GM23338 (cell line): ENCODE measurements around the gene LIN7C. TPM values are rescaled to one million over a fixed set of nuclear protein-coding genes. Genes with fewer than 3 reads are reported as not detected.

ENCODE experiments used
- ATAC-seq: fragments of 200-7000 bp; cut with Tn5 transposase; 3 replicates; pipeline ENCODE4 v1.9.1; 2020
- DNase-seq: peaks from one replicate; pipeline ENCODE4 v3.0.0-alpha.2; 2015; ENCODE audit warnings: low spot score
- H2AFZ ChIP-seq: fragments of 200-600 bp; sonication (generic); 2 replicates; pipeline ENCODE4 v1.8.0; 2016; ENCODE audit warnings: antibody characterized with exemption, mild to moderate bottlenecking, moderate library complexity
- H3F3A ChIP-seq: fragments of 200-600 bp; sonication (generic); replicated peaks from 2 replicates; pipeline ENCODE4 v1.8.0; 2017; ENCODE audit warnings: antibody characterized with exemption, mixed run types, low read depth
- H3K27ac ChIP-seq: fragments of 200-600 bp; sonication (generic); 2 replicates; pipeline ENCODE4 v1.6.1; 2016; ENCODE audit warnings: low read depth
- H3K27me3 ChIP-seq: fragments of 200-600 bp; sonication (generic); 2 replicates; pipeline ENCODE4 v1.8.0; 2016; ENCODE audit warnings: mild to moderate bottlenecking, mixed run types, moderate library complexity; ENCODE audit not compliant: insufficient read depth
- H3K36me3 ChIP-seq: fragments of 200-600 bp; sonication (generic); 2 replicates; pipeline ENCODE4 v1.8.0; 2016; ENCODE audit warnings: mild to moderate bottlenecking; ENCODE audit not compliant: insufficient read depth
- H3K4me1 ChIP-seq: fragments of 200-600 bp; sonication (generic); 2 replicates; pipeline ENCODE4 v1.8.0; 2016; ENCODE audit warnings: mild to moderate bottlenecking, moderate library complexity; ENCODE audit not compliant: insufficient read depth
- H3K4me2 ChIP-seq: fragments of 200-600 bp; sonication (generic); 2 replicates; pipeline ENCODE4 v1.7.1; 2017; ENCODE audit warnings: mixed run types
- H3K4me3 ChIP-seq: fragments of 200-600 bp; sonication (generic); 2 replicates; pipeline ENCODE4 v1.6.1; 2016; ENCODE audit warnings: mixed run types
- H3K79me2 ChIP-seq: fragments of 200-600 bp; sonication (generic); replicated peaks from 2 replicates; pipeline ENCODE4 v1.8.0; 2017; ENCODE audit warnings: mild to moderate bottlenecking; ENCODE audit not compliant: insufficient read depth
- H3K9me2 ChIP-seq: fragments of 200-600 bp; sonication (generic); 2 replicates; pipeline ENCODE4 v1.8.0; 2017; ENCODE audit not compliant: insufficient read depth
- H4K20me1 ChIP-seq: fragments of 200-600 bp; sonication (generic); replicated peaks from 2 replicates; pipeline ENCODE4 v1.8.0; 2017; ENCODE audit warnings: mild to moderate bottlenecking; ENCODE audit not compliant: insufficient read depth
- H3K27ac Mint-ChIP-seq: 2 replicates; pipeline ENCODE4 v1.8.0; 2020; ENCODE audit warnings: inconsistent platforms, mild to moderate bottlenecking, moderate library complexity, mixed read lengths
- H3K27me3 Mint-ChIP-seq: 3 replicates; pipeline ENCODE4 v1.8.0; 2022; ENCODE audit warnings: low read depth, mild to moderate bottlenecking, moderate library complexity, mixed read lengths, inconsistent platforms; ENCODE audit not compliant: insufficient read depth, poor library complexity
- H3K36me3 Mint-ChIP-seq: 3 replicates; pipeline ENCODE4 v1.8.0; 2021; ENCODE audit warnings: low read depth, mild to moderate bottlenecking, inconsistent platforms, moderate library complexity, mixed read lengths
- H3K4me1 Mint-ChIP-seq: 3 replicates; pipeline ENCODE4 v1.8.0; 2020; ENCODE audit warnings: mild to moderate bottlenecking, inconsistent platforms, mixed read lengths
- H3K4me3 Mint-ChIP-seq: 3 replicates; pipeline ENCODE4 v1.8.0; 2021; ENCODE audit warnings: moderate library complexity, mild to moderate bottlenecking, inconsistent platforms, mixed read lengths
- H3K9me3 Mint-ChIP-seq: 3 replicates; pipeline ENCODE4 v1.8.0; 2020; ENCODE audit warnings: moderate library complexity, mild to moderate bottlenecking, inconsistent platforms, mixed read lengths
- CREB1 ChIP-seq: fragments of 250-450 bp; sonication (Bioruptor Pico); IDR thresholded peaks from 2 replicates; pipeline ENCODE4 v1.5.0; 2020; ENCODE audit warnings: low read depth, mild to moderate bottlenecking, moderate library complexity
- EZH2 ChIP-seq: fragments of 200-600 bp; sonication (generic); IDR thresholded peaks from one replicate; pipeline ENCODE4 v1.8.0; 2017; ENCODE audit warnings: antibody characterized with exemption, mild to moderate bottlenecking, low read depth; ENCODE audit not compliant: unreplicated experiment
- EZH2phosphoT487 ChIP-seq: fragments of 200-600 bp; sonication (generic); IDR thresholded peaks from one replicate; pipeline ENCODE4 v1.8.1; 2018; ENCODE audit warnings: antibody characterized with exemption; ENCODE audit not compliant: unreplicated experiment
- JUNB ChIP-seq: IDR thresholded peaks from one replicate; pipeline ENCODE4 v1.6.1; 2016; ENCODE audit warnings: antibody characterized with exemption; ENCODE audit not compliant: unreplicated experiment
- NANOG ChIP-seq: IDR thresholded peaks from 2 replicates; pipeline ENCODE4 v1.6.1; 2016; ENCODE audit warnings: antibody characterized with exemption, borderline replicate concordance
- POLR2AphosphoS5 ChIP-seq: IDR thresholded peaks from 2 replicates; pipeline ENCODE4 v1.6.1; 2016; ENCODE audit warnings: antibody characterized with exemption, low read depth
- STAT1 ChIP-seq: IDR thresholded peaks from one replicate; pipeline ENCODE4 v1.6.1; 2016; ENCODE audit warnings: antibody characterized with exemption; ENCODE audit not compliant: unreplicated experiment
- ZNF114 ChIP-seq: fragments of 250-450 bp; sonication (Bioruptor Pico); IDR thresholded peaks from 2 replicates; pipeline ENCODE4 v1.5.0; 2020; ENCODE audit warnings: mild to moderate bottlenecking, moderate library complexity
- ZNF331 ChIP-seq: fragments of 250-450 bp; sonication (Bioruptor Pico); IDR thresholded peaks from 2 replicates; pipeline ENCODE4 v1.5.0; 2020; ENCODE audit warnings: low read depth, mild to moderate bottlenecking, moderate library complexity
- ZNF462 ChIP-seq: fragments of 250-450 bp; sonication (Bioruptor Pico); IDR thresholded peaks from 2 replicates; pipeline ENCODE4 v1.5.0; 2020; ENCODE audit warnings: mild to moderate bottlenecking, moderate library complexity
- polyA plus RNA-seq: library from polyadenylated mRNA; unstranded; fragments of >200 nt; fragmentation: Nextera tagmentation; extraction: Ambion mirVana; gene quantifications from 2 replicates; pipeline ENCODE4 v1.2.1, GENCODE V29; 2016
- total RNA-seq: library from RNA; depleted of rRNA; stranded (reverse); fragments of >200 nt; shearing (Covaris generic); gene quantifications from 2 replicates; pipeline ENCODE4 v1.2.3, GENCODE V29; 2014
- TF ChIP-seq, protein P1 (sequence below), 2 experiments: fragments of 200-600 bp in 1 of 2; sonication (generic) in 1 of 2; conservative IDR thresholded peaks; 2 replicates each; pipeline versions ENCODE4 v1.5.1 to v1.6.1; 2016 to 2017; ENCODE audit warnings: antibody characterized with exemption in 2 of 2, low read depth in 2 of 2, mild to moderate bottlenecking in 2 of 2, moderate library complexity in 1 of 2
- TF ChIP-seq, protein P2 (sequence below): IDR thresholded peaks from 2 replicates; pipeline ENCODE4 v1.6.1; 2016; ENCODE audit warnings: antibody characterized with exemption
- TF ChIP-seq, protein P3 (sequence below): IDR thresholded peaks from one replicate; pipeline ENCODE4 v1.6.1; 2018; ENCODE audit warnings: antibody characterized with exemption; ENCODE audit not compliant: unreplicated experiment

The LIN7C gene
- total and polyA plus RNA-seq, 2 experiments from 2014 or later = 22.5 to 61.0 TPM

GRCh38 chr11:27462543-27462942, 44.0 kb downstream of the LIN7C start:
- Mint-ChIP-seq H3K4me3 (no peak overlapping the region), H3K4me1 (peaks cover 50% of the 10 kb centered on the region), H3K27me3 (peaks cover 2% of the 10 kb centered on the region), H3K9me3 (no peaks in the 10 kb centered on the region), H3K27ac (no peak overlapping the region; the same call in 1 of the 2 replicates), H3K36me3 (peaks cover 5% of the 10 kb centered on the region; the same call in 2 of the 3 replicates)
- DNase-seq (no peak), ATAC-seq (no peak)
- Histone ChIP-seq H3K4me3 (no peak overlapping the region), H3K27ac (no peak overlapping the region; the same call in 1 of the 2 replicates), H3F3A (no peaks in the 10 kb centered on the region), H3K4me1 (peaks cover 62% of the 10 kb centered on the region), H2AFZ (no peak overlapping the region), H3K4me2 (no peak overlapping the region), H3K79me2 (peaks cover 100% of the 10 kb centered on the region), H3K9me2 (no peaks in the 10 kb centered on the region), H3K36me3 (no peaks in the 10 kb centered on the region), H4K20me1 (peaks cover 26% of the 10 kb centered on the region), H3K27me3 (no peaks in the 10 kb centered on the region)
- TF ChIP-seq EZH2phosphoT487 = no peak
- no peak for TF ChIP-seq NANOG
- no peak for TF ChIP-seq JUNB
- no peak for TF ChIP-seq ZNF114
- TF ChIP-seq POLR2AphosphoS5 = no peak
- no peak for TF ChIP-seq EZH2
- TF ChIP-seq ZNF462 (CRISPR knock-in tag) = no peak
- TF ChIP-seq STAT1 = no peak
- TF ChIP-seq, protein P1, sequence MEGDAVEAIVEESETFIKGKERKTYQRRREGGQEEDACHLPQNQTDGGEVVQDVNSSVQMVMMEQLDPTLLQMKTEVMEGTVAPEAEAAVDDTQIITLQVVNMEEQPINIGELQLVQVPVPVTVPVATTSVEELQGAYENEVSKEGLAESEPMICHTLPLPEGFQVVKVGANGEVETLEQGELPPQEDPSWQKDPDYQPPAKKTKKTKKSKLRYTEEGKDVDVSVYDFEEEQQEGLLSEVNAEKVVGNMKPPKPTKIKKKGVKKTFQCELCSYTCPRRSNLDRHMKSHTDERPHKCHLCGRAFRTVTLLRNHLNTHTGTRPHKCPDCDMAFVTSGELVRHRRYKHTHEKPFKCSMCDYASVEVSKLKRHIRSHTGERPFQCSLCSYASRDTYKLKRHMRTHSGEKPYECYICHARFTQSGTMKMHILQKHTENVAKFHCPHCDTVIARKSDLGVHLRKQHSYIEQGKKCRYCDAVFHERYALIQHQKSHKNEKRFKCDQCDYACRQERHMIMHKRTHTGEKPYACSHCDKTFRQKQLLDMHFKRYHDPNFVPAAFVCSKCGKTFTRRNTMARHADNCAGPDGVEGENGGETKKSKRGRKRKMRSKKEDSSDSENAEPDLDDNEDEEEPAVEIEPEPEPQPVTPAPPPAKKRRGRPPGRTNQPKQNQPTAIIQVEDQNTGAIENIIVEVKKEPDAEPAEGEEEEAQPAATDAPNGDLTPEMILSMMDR (conservative IDR thresholded peaks at IDR 0.05; ENCODE audit: low read depth in 2 of 2) = no peak
- TF ChIP-seq, protein P2, sequence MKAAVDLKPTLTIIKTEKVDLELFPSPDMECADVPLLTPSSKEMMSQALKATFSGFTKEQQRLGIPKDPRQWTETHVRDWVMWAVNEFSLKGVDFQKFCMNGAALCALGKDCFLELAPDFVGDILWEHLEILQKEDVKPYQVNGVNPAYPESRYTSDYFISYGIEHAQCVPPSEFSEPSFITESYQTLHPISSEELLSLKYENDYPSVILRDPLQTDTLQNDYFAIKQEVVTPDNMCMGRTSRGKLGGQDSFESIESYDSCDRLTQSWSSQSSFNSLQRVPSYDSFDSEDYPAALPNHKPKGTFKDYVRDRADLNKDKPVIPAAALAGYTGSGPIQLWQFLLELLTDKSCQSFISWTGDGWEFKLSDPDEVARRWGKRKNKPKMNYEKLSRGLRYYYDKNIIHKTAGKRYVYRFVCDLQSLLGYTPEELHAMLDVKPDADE = no peak
- no peak for TF ChIP-seq ZNF331
- TF ChIP-seq, protein P3, sequence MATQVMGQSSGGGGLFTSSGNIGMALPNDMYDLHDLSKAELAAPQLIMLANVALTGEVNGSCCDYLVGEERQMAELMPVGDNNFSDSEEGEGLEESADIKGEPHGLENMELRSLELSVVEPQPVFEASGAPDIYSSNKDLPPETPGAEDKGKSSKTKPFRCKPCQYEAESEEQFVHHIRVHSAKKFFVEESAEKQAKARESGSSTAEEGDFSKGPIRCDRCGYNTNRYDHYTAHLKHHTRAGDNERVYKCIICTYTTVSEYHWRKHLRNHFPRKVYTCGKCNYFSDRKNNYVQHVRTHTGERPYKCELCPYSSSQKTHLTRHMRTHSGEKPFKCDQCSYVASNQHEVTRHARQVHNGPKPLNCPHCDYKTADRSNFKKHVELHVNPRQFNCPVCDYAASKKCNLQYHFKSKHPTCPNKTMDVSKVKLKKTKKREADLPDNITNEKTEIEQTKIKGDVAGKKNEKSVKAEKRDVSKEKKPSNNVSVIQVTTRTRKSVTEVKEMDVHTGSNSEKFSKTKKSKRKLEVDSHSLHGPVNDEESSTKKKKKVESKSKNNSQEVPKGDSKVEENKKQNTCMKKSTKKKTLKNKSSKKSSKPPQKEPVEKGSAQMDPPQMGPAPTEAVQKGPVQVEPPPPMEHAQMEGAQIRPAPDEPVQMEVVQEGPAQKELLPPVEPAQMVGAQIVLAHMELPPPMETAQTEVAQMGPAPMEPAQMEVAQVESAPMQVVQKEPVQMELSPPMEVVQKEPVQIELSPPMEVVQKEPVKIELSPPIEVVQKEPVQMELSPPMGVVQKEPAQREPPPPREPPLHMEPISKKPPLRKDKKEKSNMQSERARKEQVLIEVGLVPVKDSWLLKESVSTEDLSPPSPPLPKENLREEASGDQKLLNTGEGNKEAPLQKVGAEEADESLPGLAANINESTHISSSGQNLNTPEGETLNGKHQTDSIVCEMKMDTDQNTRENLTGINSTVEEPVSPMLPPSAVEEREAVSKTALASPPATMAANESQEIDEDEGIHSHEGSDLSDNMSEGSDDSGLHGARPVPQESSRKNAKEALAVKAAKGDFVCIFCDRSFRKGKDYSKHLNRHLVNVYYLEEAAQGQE = no peak
- TF ChIP-seq CREB1 = no peak
